Tibial nerve (tissue), 4 donors: ENCODE measurements around the gene DLX6. TPM values are rescaled to one million over a fixed set of nuclear protein-coding genes. Genes with fewer than 3 reads are reported as not detected.

Experiments used
- DNase-seq, 2 donors: peaks; one replicate each; pipeline ENCODE4 v3.0.0-alpha.2; 2019; ENCODE audit warnings: low spot score in 2 of 2
- H3K27ac ChIP-seq, 4 donors: fragments of 200-600 bp; sonication (generic) in 3 of 4; one replicate each; pipeline ENCODE4 v1.5.1; 2017 to 2019; ENCODE audit warnings: mild to moderate bottlenecking in 1 of 4
- H3K27me3 ChIP-seq, 2 donors: fragments of 200-600 bp; sonication (generic) in 1 of 2; one replicate each; pipeline versions ENCODE4 v1.5.1 to v1.6.0; 2017 to 2019
- H3K36me3 ChIP-seq, 3 donors: fragments of 200-600 bp; sonication (generic); one replicate each; pipeline ENCODE4 v1.5.1; 2018 to 2019
- H3K4me1 ChIP-seq, 4 donors: fragments of 200-600 bp; sonication (generic) in 3 of 4; one replicate each; pipeline ENCODE4 v1.5.1; 2017 to 2019
- H3K4me3 ChIP-seq, 4 donors: fragments of 200-600 bp; sonication (generic) in 3 of 4; one replicate each; pipeline ENCODE4 v1.5.1; 2017 to 2019; ENCODE audit warnings: mild to moderate bottlenecking in 1 of 4, moderate library complexity in 1 of 4
- H3K9me3 ChIP-seq, 4 donors: fragments of 200-600 bp; sonication (generic) in 3 of 4; one replicate each; pipeline ENCODE4 v1.5.1; 2017 to 2019
- CTCF ChIP-seq, 5 experiments: fragments of 200-600 bp in 3 of 5; fragments of 450-650 bp in 2 of 5; sonication (generic) in 3 of 5; IDR thresholded peaks; one replicate each; pipeline ENCODE4 v1.5.1; 2016 to 2019; ENCODE audit warnings: antibody characterized with exemption in 5 of 5, mild to moderate bottlenecking in 3 of 5, moderate library complexity in 2 of 5
- EP300 ChIP-seq, 2 donors: sonication (generic); formaldehyde crosslinking; IDR thresholded peaks; one replicate each; pipeline ENCODE4 v1.6.1; 2017; ENCODE audit warnings: antibody characterized with exemption in 2 of 2, mild to moderate bottlenecking in 1 of 2
- POLR2A ChIP-seq, 2 donors: fragments of 450-650 bp; IDR thresholded peaks; one replicate each; pipeline ENCODE4 v1.6.1; 2017; ENCODE audit warnings: antibody characterized with exemption in 2 of 2, mild to moderate bottlenecking in 2 of 2, moderate library complexity in 2 of 2
- WGBS, 2 donors: methylation state at CpG; one replicate each; pipeline ENCODE4 v1.1.5; 2018; 5-methylcytosine and 5-hydroxymethylcytosine counted together
- total RNA-seq, 4 donors: library from RNA; depleted of rRNA; stranded (reverse); fragments of >200 nt; gene quantifications; one replicate each; pipeline ENCODE4 v1.1.0, GENCODE V29; 2016

DLX6 gene
- total RNA-seq, 4 donors from 2014 or later = not detected

- Histone ChIP-seq H3K27me3 (peaks cover 14 to 95% of the 10 kb centered on the region in 2 donors), H3K4me1 (peaks cover 0 to 42% (median 10%) of the 10 kb centered on the region in 4 donors)
Observed at GRCh38 chr7:97003262-97004246, 1.8 kb upstream of the DLX6 start.

GRCh38 chr7:97004247-97005182 is 838 bp upstream of the DLX6 start:
- TF ChIP-seq CTCF (IDR thresholded peaks at IDR 0.05) (no peak), POLR2A (IDR thresholded peaks at IDR 0.05) (no peak), EP300 (IDR thresholded peaks at IDR 0.05) (peak in 1 of 2 donors; percentile 33)
- Histone ChIP-seq H3K9me3 (no peaks in the 10 kb centered on the region), H3K27me3 (peaks cover 14 to 95% of the 10 kb centered on the region in 2 donors), H3K27ac (no peak overlapping the region), H3K4me3 (peak overlapping the region in 1 of 4 donors; percentile 50), H3K4me1 (peaks cover 0 to 39% (median 10%) of the 10 kb centered on the region in 4 donors), H3K36me3 (no peaks in the 10 kb centered on the region)
- WGBS, 2 donors = 8 to 9% methylated on average over 20 of the region's 20 CpGs
- DNase-seq = no peak

More at GRCh38 chr7:97003262-97004246, 1.8 kb upstream of the DLX6 start:
- Histone ChIP-seq H3K4me3 (no peak overlapping the region), H3K36me3 (no peaks in the 10 kb centered on the region), H3K27ac (no peak overlapping the region), H3K9me3 (no peaks in the 10 kb centered on the region)
- no peak for DNase-seq
- TF ChIP-seq CTCF (IDR thresholded peaks at IDR 0.05) = no peak
- no peak for TF ChIP-seq EP300 (IDR thresholded peaks at IDR 0.05)
- no peak for TF ChIP-seq POLR2A (IDR thresholded peaks at IDR 0.05)
- WGBS, 2 donors = 10% methylated on average over 45 to 46 of the region's 49 CpGs

GRCh38 chr7:97006055-97006815 is 882 bp downstream of the DLX6 start:
- WGBS, 2 donors = 2 to 5% methylated on average over 30 to 53 of the region's 83 CpGs
- Histone ChIP-seq H3K27me3 (peaks cover 14 to 95% of the 10 kb centered on the region in 2 donors), H3K9me3 (no peaks in the 10 kb centered on the region), H3K4me1 (peaks cover 0 to 39% (median 10%) of the 10 kb centered on the region in 4 donors), H3K27ac (no peak overlapping the region), H3K4me3 (peak overlapping the region; percentile 7 to 50 (median 28)), H3K36me3 (no peaks in the 10 kb centered on the region)
- DNase-seq = no peak
- TF ChIP-seq CTCF (IDR thresholded peaks at IDR 0.05) (no peak), EP300 (IDR thresholded peaks at IDR 0.05) (no peak), POLR2A (IDR thresholded peaks at IDR 0.05) (no peak)

GRCh38 chr7:97006816-97007582 is 1.6 kb downstream of the DLX6 start:
- H3K9me3 ChIP-seq = no peaks in the 10 kb centered on the region
- H3K36me3 ChIP-seq = no peaks in the 10 kb centered on the region
- TF ChIP-seq CTCF (IDR thresholded peaks at IDR 0.05) = no peak
- no peak for TF ChIP-seq EP300 (IDR thresholded peaks at IDR 0.05)
- no peak for TF ChIP-seq POLR2A (IDR thresholded peaks at IDR 0.05)
- H3K27ac ChIP-seq = no peak overlapping the region
- peaks cover 0 to 39% (median 10%) of the 10 kb centered on the region in 4 donors for H3K4me1 ChIP-seq
- H3K27me3 ChIP-seq = peaks cover 14 to 95% of the 10 kb centered on the region in 2 donors
- peak overlapping the region in 1 of 4 donors; percentile 50 for H3K4me3 ChIP-seq
- no peak for DNase-seq
- 29 to 30% methylated on average over 24 to 30 of the region's 39 CpGs for WGBS, 2 donors
